ENCODE results near the gene GPR146.

DNA sequence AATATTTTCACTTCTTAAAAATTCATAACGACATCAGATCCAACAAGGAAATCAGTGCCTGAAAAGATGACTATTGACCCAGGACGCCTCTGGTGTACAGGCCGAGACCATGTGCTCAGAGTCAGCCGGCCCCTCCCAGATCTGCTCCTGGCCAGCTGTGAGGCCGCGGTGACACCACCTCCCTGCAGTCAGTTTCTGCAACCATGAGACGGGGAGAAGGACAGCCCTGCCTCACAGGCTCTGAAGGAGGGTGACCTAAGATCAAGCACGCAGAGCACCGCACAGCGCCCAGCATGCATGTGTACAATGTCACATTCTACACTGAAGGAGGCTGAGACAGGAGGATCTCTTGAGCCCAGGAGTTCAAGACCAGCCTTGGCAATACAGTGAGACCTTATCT, 40.9 kb downstream of the GPR146 start:
- TF ChIP-seq, protein P1, sequence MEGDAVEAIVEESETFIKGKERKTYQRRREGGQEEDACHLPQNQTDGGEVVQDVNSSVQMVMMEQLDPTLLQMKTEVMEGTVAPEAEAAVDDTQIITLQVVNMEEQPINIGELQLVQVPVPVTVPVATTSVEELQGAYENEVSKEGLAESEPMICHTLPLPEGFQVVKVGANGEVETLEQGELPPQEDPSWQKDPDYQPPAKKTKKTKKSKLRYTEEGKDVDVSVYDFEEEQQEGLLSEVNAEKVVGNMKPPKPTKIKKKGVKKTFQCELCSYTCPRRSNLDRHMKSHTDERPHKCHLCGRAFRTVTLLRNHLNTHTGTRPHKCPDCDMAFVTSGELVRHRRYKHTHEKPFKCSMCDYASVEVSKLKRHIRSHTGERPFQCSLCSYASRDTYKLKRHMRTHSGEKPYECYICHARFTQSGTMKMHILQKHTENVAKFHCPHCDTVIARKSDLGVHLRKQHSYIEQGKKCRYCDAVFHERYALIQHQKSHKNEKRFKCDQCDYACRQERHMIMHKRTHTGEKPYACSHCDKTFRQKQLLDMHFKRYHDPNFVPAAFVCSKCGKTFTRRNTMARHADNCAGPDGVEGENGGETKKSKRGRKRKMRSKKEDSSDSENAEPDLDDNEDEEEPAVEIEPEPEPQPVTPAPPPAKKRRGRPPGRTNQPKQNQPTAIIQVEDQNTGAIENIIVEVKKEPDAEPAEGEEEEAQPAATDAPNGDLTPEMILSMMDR (IDR thresholded peaks at IDR 0.05; ENCODE audit: poor library complexity) = no peak
- TF ChIP-seq EZH2 (IDR thresholded peaks at IDR 0.05; ENCODE audit: borderline replicate concordance) = no peak
- TF ChIP-seq EZH2phosphoT487 (IDR thresholded peaks at IDR 0.05; ENCODE audit: low read depth, severe bottlenecking, unreplicated experiment) = no peak
